Endothelial cell of umbilical vein (primary cell): ENCODE measurements around the gene PGD. TPM values are rescaled to one million over a fixed set of nuclear protein-coding genes. Genes with fewer than 3 reads are reported as not detected.

ENCODE experiments used
- BruUV-seq: library from RNA; stranded (reverse); fragments of 400-500 nt; replicated peaks from 2 replicates; lab custom pipeline; 2021; lab: Mats Ljungman, UMichigan
- CTCF ChIA-PET: fragments of 300-600, 350-600 bp; sonication (Branson Sonifier 250); formaldehyde crosslinking; loops from one replicate; lab custom pipeline; 2021; ENCODE audit warnings: antibody characterized with exemption, inconsistent platforms; lab: Charles Lee
- POLR2A ChIA-PET: fragments of 300-600, 350-600 bp; sonication (Branson Sonifier 250); formaldehyde crosslinking; loops from one replicate; lab custom pipeline; 2021; ENCODE audit warnings: antibody characterized with exemption, inconsistent platforms; lab: Charles Lee
- DNase-seq: peaks from one replicate; pipeline ENCODE4 v3.0.0-alpha.2; 2011; ENCODE audit warnings: low read depth, low spot score
- FAIRE-seq: peaks from 2 replicates; lab custom pipeline; 2011; peaks lifted over from hg19 to GRCh38; lab: Jason Lieb, UNC
- H2AFZ ChIP-seq: 2 replicates; pipeline ENCODE4 v1.6.0; 2012; ENCODE audit warnings: low read depth, low read length, control low read depth, inconsistent platforms
- H3K27ac ChIP-seq: 2 replicates; pipeline ENCODE4 v1.5.1; 2011; ENCODE audit warnings: low read depth, mild to moderate bottlenecking, control low read depth, low read length, moderate library complexity; ENCODE audit not compliant: insufficient read depth
- H3K27me3 ChIP-seq, 2 experiments: 2 replicates each; pipeline versions ENCODE4 v1.6.0 to v1.6.1; 2011; ENCODE audit warnings: low read length in 2 of 2, mixed read lengths in 1 of 2; ENCODE audit not compliant: control insufficient read depth in 2 of 2, insufficient read depth in 2 of 2
- H3K36me3 ChIP-seq, 2 experiments: 2 replicates in 1 of 2; 3 replicates in 1 of 2; pipeline ENCODE4 v1.5.1; 2011; ENCODE audit warnings: low read length in 2 of 2, mild to moderate bottlenecking in 1 of 2, moderate library complexity in 1 of 2; ENCODE audit not compliant: control insufficient read depth in 2 of 2, insufficient read depth in 2 of 2; ENCODE audit errors: extremely low read depth in 1 of 2
- H3K4me1 ChIP-seq: 3 replicates; pipeline ENCODE4 v1.5.1; 2011; ENCODE audit warnings: mild to moderate bottlenecking, low read length; ENCODE audit not compliant: control insufficient read depth, insufficient read depth; ENCODE audit errors: extremely low read depth
- H3K4me2 ChIP-seq: 2 replicates; pipeline ENCODE4 v1.6.1; 2011; ENCODE audit warnings: low read length, control low read depth, mixed read lengths; ENCODE audit not compliant: insufficient read depth
- H3K4me3 ChIP-seq, 3 experiments: fragments of 200-600 bp in 1 of 3; sonication (generic), shearing (Covaris generic) in 1 of 3; replicated peaks in 1 of 3; 2 replicates each; pipeline ENCODE4 v1.5.1; 2011 to 2016; ENCODE audit warnings: control low read depth in 3 of 3, low read length in 3 of 3, mild to moderate bottlenecking in 2 of 3, inconsistent platforms in 1 of 3, low read depth in 1 of 3, moderate library complexity in 1 of 3; ENCODE audit not compliant: insufficient read depth in 1 of 3
- H3K79me2 ChIP-seq: 2 replicates; pipeline ENCODE4 v1.6.0; 2012; ENCODE audit warnings: low read length, inconsistent platforms; ENCODE audit not compliant: control insufficient read depth, insufficient read depth
- H3K9ac ChIP-seq: replicated peaks from 2 replicates; pipeline ENCODE3; 2011; ENCODE audit warnings: low read length, control low read depth; ENCODE audit not compliant: insufficient read depth; ENCODE audit errors: extremely low read depth
- H3K9me1 ChIP-seq: replicated peaks from 3 replicates; pipeline ENCODE4 v1.6.0; 2011; ENCODE audit warnings: mild to moderate bottlenecking, low read length; ENCODE audit not compliant: control insufficient read depth, insufficient read depth; ENCODE audit errors: extremely low read depth
- H3K9me3 ChIP-seq: replicated peaks from 2 replicates; pipeline ENCODE4 v1.5.1; 2012; ENCODE audit warnings: low read length, inconsistent platforms; ENCODE audit not compliant: control insufficient read depth, insufficient read depth
- H4K20me1 ChIP-seq: replicated peaks from 2 replicates; pipeline ENCODE3; 2011; ENCODE audit warnings: mild to moderate bottlenecking, low read length; ENCODE audit not compliant: control insufficient read depth, insufficient read depth; ENCODE audit errors: extremely low read depth
- EZH2 ChIP-seq: IDR thresholded peaks from 2 replicates; pipeline ENCODE4 v1.6.1; 2012; ENCODE audit warnings: borderline replicate concordance, low read depth, mild to moderate bottlenecking, moderate library complexity, low read length, inconsistent platforms; ENCODE audit not compliant: severe bottlenecking
- FOS ChIP-seq: IDR thresholded peaks from 2 replicates; pipeline ENCODE4 v1.6.1; 2011; ENCODE audit warnings: mild to moderate bottlenecking, low read length, moderate library complexity, borderline replicate concordance; ENCODE audit not compliant: insufficient read depth
- GATA2 ChIP-seq: IDR thresholded peaks from 2 replicates; pipeline ENCODE4 v1.7.0; 2011; ENCODE audit warnings: low read depth, mild to moderate bottlenecking, moderate library complexity, mixed read lengths, low read length; ENCODE audit not compliant: insufficient read length, insufficient read depth
- MYC ChIP-seq: IDR thresholded peaks from one replicate; pipeline ENCODE4 v1.6.1; 2011; ENCODE audit warnings: mild to moderate bottlenecking, low read depth, low read length
- POLR2A ChIP-seq: IDR thresholded peaks from 2 replicates; pipeline ENCODE4 v1.6.1; 2012; ENCODE audit warnings: low read depth, mild to moderate bottlenecking, control low read depth, low read length
- POLR2AphosphoS5 ChIP-seq: IDR thresholded peaks from 2 replicates; pipeline ENCODE4 v1.6.1; 2012; ENCODE audit warnings: low read depth, mild to moderate bottlenecking, control low read depth, low read length, moderate library complexity; ENCODE audit not compliant: insufficient read depth
- dilution Hi-C: fragments of 300-500 bp; cut with MboI; formaldehyde crosslinking; loops from one replicate; pipeline ENCODE4 v1.15.0; 2019; ENCODE audit warnings: low sequenced_read_pairs; ENCODE audit not compliant: extremely low pct_ligation_motif_present
- intact Hi-C: fragments of 100-400 bp; cut with micrococcal nuclease; formaldehyde crosslinking; loops from one replicate; pipeline ENCODE4 v1.10.0; 2022
- polyA plus RNA-seq, 4 experiments: library from polyadenylated mRNA; depleted of rRNA in 3 of 4; stranded (reverse) in 3 of 4; unstranded in 1 of 4; fragments of >200 nt; gene quantifications; 2 replicates each; pipeline versions ENCODE4 v1.2.1 to v1.2.3, GENCODE V29; 2011 to 2012; ENCODE audit warnings: missing spikeins in 1 of 4
- total RNA-seq: library from RNA; stranded (reverse); gene quantifications from 2 replicates; pipeline ENCODE4 v1.2.3, GENCODE V29; 2021
- TF ChIP-seq, protein P1 (sequence below), 2 donors: IDR thresholded peaks; 1 replicate in 1 of 2; 2 replicates in 1 of 2; pipeline ENCODE4 v1.5.1; 2011; ENCODE audit warnings: low read length in 2 of 2, mild to moderate bottlenecking in 2 of 2, moderate library complexity in 2 of 2, control low read depth in 1 of 2, inconsistent platforms in 1 of 2, low read depth in 1 of 2; ENCODE audit not compliant: insufficient read depth in 1 of 2; ENCODE audit errors: extremely low read depth in 1 of 2

The PGD gene
- total and polyA plus RNA-seq, 2 donors (not counting 3 experiments of a cell fraction or from before 2014, with no cell fraction given), result 196 to 303 TPM

DNA sequence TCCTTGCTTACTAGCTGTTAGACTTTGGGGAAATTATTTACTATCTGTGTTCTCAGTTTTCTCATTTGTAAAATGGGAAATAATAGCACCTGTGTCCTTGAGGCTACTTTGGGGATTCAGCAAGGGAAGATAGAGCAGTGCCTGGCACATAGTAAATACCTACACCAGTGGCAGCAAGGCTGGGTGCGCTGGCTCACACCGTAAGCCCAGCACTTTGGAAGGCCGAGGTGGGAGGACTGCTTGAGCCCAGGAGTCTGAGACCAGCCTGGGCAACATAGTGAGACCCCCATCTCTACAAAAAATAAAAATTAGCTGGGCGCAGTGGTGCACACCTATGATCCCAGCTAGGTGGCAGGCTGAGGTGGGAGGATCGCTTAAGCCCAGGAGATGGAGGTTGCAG, 22.8 kb downstream of the PGD start:
- DNase-seq (no peak), FAIRE-seq (no peak)
- dilution Hi-C loops (no loop called here), intact Hi-C loops (loop anchor here (10.0 kb wide), 1 partner anchor 797 kb away; no protein-coding TSS in a partner anchor)
- no TSS peak for BruUV-seq
- H3K4me3 ChIP-seq, result no peak overlapping the region
- H3K36me3 ChIP-seq, result peaks cover 26 to 29% of the 10 kb centered on the region in 2 experiments
- no peaks in the 10 kb centered on the region for H4K20me1 ChIP-seq
- no peaks in the 10 kb centered on the region for H3K9me1 ChIP-seq
- H3K4me1 ChIP-seq, result no peaks in the 10 kb centered on the region
- H3K27ac ChIP-seq, result no peak overlapping the region
- POLR2A ChIA-PET, result no interaction called here
- H2AFZ ChIP-seq, result no peak overlapping the region
- no peaks in the 10 kb centered on the region for H3K79me2 ChIP-seq
- no peak overlapping the region for H3K4me2 ChIP-seq
- TF ChIP-seq MYC (no peak), POLR2A (no peak), EZH2 (no peak), POLR2AphosphoS5 (no peak), FOS (no peak), GATA2 (no peak)
- TF ChIP-seq, protein P1, sequence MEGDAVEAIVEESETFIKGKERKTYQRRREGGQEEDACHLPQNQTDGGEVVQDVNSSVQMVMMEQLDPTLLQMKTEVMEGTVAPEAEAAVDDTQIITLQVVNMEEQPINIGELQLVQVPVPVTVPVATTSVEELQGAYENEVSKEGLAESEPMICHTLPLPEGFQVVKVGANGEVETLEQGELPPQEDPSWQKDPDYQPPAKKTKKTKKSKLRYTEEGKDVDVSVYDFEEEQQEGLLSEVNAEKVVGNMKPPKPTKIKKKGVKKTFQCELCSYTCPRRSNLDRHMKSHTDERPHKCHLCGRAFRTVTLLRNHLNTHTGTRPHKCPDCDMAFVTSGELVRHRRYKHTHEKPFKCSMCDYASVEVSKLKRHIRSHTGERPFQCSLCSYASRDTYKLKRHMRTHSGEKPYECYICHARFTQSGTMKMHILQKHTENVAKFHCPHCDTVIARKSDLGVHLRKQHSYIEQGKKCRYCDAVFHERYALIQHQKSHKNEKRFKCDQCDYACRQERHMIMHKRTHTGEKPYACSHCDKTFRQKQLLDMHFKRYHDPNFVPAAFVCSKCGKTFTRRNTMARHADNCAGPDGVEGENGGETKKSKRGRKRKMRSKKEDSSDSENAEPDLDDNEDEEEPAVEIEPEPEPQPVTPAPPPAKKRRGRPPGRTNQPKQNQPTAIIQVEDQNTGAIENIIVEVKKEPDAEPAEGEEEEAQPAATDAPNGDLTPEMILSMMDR (IDR thresholded peaks at IDR 0.05; ENCODE audit: extremely low read depth in 1 of 2, insufficient read depth in 1 of 2, low read depth in 1 of 2, low read length in 2 of 2), result no peak
- no peaks in the 10 kb centered on the region for H3K27me3 ChIP-seq
- H3K9ac ChIP-seq, result no peak overlapping the region
- H3K9me3 ChIP-seq, result no peaks in the 10 kb centered on the region
- CTCF ChIA-PET, result interaction anchor here (1.8 kb wide), 1 partner anchor 8 kb away, joined by 7 read pairs; the partner anchor contains the start of gene CENPS
